HEK293T (cell line): ENCODE data around the gene CXXC4.

Experiments
- ELF4 ChIP-seq: fragments of 450-650 bp; IDR thresholded peaks from 2 replicates; pipeline ENCODE4 v1.6.1; 2017; ENCODE audit warnings: antibody characterized with exemption
- FOXM1 ChIP-seq: fragments of 450-650 bp; IDR thresholded peaks from 2 replicates; pipeline ENCODE4 v1.6.1; 2017; ENCODE audit warnings: mild to moderate bottlenecking, borderline replicate concordance
- L3MBTL2 ChIP-seq: fragments of 450-650 bp; conservative IDR thresholded peaks from 2 replicates; pipeline ENCODE4 v1.6.1; 2016; ENCODE audit warnings: mild to moderate bottlenecking
- SP1 ChIP-seq: fragments of 450-650 bp; IDR thresholded peaks from 2 replicates; pipeline ENCODE4 v1.6.1; 2017
- TARDBP ChIP-seq: fragments of 450-650 bp; IDR thresholded peaks from 2 replicates; pipeline ENCODE4 v1.6.1; 2016

DNA sequence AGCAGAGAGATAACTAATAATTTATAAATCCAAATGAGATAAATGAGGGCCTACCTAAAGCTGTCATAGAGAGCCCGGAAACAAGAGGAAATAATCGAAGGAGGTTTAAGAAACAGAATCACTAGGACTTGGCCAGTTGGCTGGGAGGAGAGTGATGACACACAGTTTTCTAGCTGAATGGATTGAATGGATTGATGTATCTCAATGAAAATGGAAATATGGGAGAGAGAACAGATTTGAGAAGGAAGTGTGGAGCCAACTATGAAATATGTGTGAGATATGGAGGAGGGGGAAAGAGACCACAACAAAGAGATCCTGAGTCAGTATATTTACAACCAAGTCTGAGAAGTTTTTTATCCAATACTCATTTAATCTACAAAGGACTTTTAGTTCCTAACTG, 35.7 kb upstream of the CXXC4 start:
- no peak for TF ChIP-seq FOXM1
- no peak for TF ChIP-seq TARDBP
- no peak for TF ChIP-seq SP1
- TF ChIP-seq L3MBTL2 = no peak
- TF ChIP-seq ELF4 = no peak
